PC-9 (cell line): ENCODE data around the gene ILKAP.

ENCODE experiments used
- EZH2 ChIP-seq: fragments of 200-600 bp; sonication (generic); IDR thresholded peaks from 2 replicates; pipeline ENCODE4 v1.8.0; 2017; ENCODE audit warnings: antibody characterized with exemption, low read depth
- TF ChIP-seq, protein P1 (sequence below): fragments of 200-600 bp; sonication (generic); conservative IDR thresholded peaks from 2 replicates; pipeline ENCODE4 v1.6.1; 2017; ENCODE audit warnings: mixed run types, antibody characterized with exemption, mild to moderate bottlenecking, moderate library complexity

DNA sequence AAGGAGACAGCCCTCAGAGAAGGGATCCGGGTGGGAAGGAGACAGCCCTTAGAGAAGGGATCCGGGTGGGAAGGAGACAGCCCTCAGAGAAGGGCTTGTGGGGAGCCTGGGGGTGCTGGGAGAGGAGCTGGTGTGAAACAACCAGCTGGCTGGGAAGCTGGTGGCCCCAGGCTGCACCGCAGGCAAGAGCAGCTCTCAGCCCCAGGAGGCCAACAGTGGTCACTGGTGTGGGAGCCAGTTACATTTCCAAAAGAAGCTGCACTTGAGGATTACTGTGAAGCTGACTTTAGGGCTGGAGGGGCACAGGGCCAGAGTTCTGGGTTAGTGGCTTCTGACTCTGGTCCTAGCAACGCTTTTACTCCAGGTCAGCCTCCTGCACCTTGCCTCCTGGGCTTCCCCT, 33.1 kb upstream of the ILKAP start:
- TF ChIP-seq, protein P1, sequence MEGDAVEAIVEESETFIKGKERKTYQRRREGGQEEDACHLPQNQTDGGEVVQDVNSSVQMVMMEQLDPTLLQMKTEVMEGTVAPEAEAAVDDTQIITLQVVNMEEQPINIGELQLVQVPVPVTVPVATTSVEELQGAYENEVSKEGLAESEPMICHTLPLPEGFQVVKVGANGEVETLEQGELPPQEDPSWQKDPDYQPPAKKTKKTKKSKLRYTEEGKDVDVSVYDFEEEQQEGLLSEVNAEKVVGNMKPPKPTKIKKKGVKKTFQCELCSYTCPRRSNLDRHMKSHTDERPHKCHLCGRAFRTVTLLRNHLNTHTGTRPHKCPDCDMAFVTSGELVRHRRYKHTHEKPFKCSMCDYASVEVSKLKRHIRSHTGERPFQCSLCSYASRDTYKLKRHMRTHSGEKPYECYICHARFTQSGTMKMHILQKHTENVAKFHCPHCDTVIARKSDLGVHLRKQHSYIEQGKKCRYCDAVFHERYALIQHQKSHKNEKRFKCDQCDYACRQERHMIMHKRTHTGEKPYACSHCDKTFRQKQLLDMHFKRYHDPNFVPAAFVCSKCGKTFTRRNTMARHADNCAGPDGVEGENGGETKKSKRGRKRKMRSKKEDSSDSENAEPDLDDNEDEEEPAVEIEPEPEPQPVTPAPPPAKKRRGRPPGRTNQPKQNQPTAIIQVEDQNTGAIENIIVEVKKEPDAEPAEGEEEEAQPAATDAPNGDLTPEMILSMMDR = no peak
- no peak for TF ChIP-seq EZH2
